KMS-11 (cell line): ENCODE data around the gene KCNJ10.

ENCODE experiments used
- H2AFZ ChIP-seq: fragments of 200-600 bp; sonication (generic); 2 replicates; pipeline ENCODE4 v1.6.1; 2016; ENCODE audit warnings: antibody characterized with exemption, mixed run types, low read depth
- H3K27ac ChIP-seq: fragments of 200-600 bp; sonication (generic); 2 replicates; pipeline ENCODE4 v1.6.1; 2016; ENCODE audit warnings: mild to moderate bottlenecking, mixed run types
- H3K27me3 ChIP-seq: fragments of 200-600 bp; sonication (generic); 2 replicates; pipeline ENCODE4 v1.6.1; 2017; ENCODE audit warnings: mild to moderate bottlenecking, low read depth, mixed run types, moderate library complexity; ENCODE audit not compliant: insufficient read depth
- H3K36me3 ChIP-seq: fragments of 200-600 bp; sonication (generic); 2 replicates; pipeline ENCODE4 v1.6.1; 2017; ENCODE audit warnings: mild to moderate bottlenecking, mixed run types; ENCODE audit not compliant: insufficient read depth
- H3K4me1 ChIP-seq: fragments of 200-600 bp; sonication (generic); 2 replicates; pipeline ENCODE4 v1.6.1; 2016; ENCODE audit warnings: mild to moderate bottlenecking, low read depth, mixed run types; ENCODE audit not compliant: poor library complexity, severe bottlenecking
- H3K4me2 ChIP-seq: fragments of 200-600 bp; sonication (generic); 2 replicates; pipeline ENCODE4 v1.7.0; 2016; ENCODE audit warnings: mild to moderate bottlenecking, mixed run types
- H3K4me3 ChIP-seq: fragments of 200-600 bp; sonication (generic); IDR thresholded peaks from 2 replicates; pipeline ENCODE4 v1.6.1; 2017; ENCODE audit warnings: low read depth, low read length, mixed read lengths; ENCODE audit not compliant: insufficient read depth
- H3K79me2 ChIP-seq: fragments of 200-600 bp; sonication (generic); 2 replicates; pipeline ENCODE4 v1.6.1; 2016; ENCODE audit warnings: low read depth, mixed run types; ENCODE audit not compliant: insufficient read depth
- H3K9ac ChIP-seq: fragments of 200-600 bp; sonication (generic); 2 replicates; pipeline ENCODE4 v1.6.1; 2016; ENCODE audit warnings: mild to moderate bottlenecking, mixed run types
- H4K20me1 ChIP-seq: fragments of 200-600 bp; sonication (generic); 2 replicates; pipeline ENCODE4 v1.6.1; 2016; ENCODE audit warnings: mild to moderate bottlenecking, mixed run types; ENCODE audit not compliant: insufficient read depth
- TF ChIP-seq, protein P1 (sequence below): fragments of 200-600 bp; sonication (generic); conservative IDR thresholded peaks from 2 replicates; pipeline ENCODE4 v1.6.1; 2017; ENCODE audit warnings: low read depth, mild to moderate bottlenecking, antibody characterized with exemption, low read length, moderate library complexity, mixed read lengths

Gene KCNJ10

DNA sequence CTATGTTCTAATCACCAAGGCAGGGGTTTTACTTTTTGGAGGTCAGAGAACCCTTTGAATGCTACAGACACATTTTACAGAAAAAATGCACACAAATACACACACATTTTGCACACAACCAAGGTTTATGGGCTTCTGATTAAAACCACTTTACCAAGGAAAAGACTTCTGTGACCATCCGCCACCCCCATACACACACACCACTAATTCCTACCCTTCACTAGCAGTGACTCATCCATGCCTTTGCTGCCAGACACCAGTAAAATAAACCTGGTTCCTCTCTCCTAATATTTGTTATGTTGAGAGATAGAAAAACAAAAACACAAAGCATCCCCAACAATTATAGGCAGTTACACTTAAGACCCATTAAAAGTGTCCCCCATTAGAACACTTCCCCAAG lies 51.1 kb downstream of the KCNJ10 start:
- no peak overlapping the region for H3K27ac ChIP-seq
- no peaks in the 10 kb centered on the region for H3K27me3 ChIP-seq
- H2AFZ ChIP-seq: no peak overlapping the region
- no peaks in the 10 kb centered on the region for H3K36me3 ChIP-seq
- no peaks in the 10 kb centered on the region for H3K79me2 ChIP-seq
- H4K20me1 ChIP-seq: no peaks in the 10 kb centered on the region
- no peak overlapping the region for H3K9ac ChIP-seq
- no peak overlapping the region for H3K4me3 ChIP-seq
- H3K4me1 ChIP-seq: no peaks in the 10 kb centered on the region
- no peak overlapping the region for H3K4me2 ChIP-seq
- TF ChIP-seq, protein P1, sequence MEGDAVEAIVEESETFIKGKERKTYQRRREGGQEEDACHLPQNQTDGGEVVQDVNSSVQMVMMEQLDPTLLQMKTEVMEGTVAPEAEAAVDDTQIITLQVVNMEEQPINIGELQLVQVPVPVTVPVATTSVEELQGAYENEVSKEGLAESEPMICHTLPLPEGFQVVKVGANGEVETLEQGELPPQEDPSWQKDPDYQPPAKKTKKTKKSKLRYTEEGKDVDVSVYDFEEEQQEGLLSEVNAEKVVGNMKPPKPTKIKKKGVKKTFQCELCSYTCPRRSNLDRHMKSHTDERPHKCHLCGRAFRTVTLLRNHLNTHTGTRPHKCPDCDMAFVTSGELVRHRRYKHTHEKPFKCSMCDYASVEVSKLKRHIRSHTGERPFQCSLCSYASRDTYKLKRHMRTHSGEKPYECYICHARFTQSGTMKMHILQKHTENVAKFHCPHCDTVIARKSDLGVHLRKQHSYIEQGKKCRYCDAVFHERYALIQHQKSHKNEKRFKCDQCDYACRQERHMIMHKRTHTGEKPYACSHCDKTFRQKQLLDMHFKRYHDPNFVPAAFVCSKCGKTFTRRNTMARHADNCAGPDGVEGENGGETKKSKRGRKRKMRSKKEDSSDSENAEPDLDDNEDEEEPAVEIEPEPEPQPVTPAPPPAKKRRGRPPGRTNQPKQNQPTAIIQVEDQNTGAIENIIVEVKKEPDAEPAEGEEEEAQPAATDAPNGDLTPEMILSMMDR: no peak

DNA sequence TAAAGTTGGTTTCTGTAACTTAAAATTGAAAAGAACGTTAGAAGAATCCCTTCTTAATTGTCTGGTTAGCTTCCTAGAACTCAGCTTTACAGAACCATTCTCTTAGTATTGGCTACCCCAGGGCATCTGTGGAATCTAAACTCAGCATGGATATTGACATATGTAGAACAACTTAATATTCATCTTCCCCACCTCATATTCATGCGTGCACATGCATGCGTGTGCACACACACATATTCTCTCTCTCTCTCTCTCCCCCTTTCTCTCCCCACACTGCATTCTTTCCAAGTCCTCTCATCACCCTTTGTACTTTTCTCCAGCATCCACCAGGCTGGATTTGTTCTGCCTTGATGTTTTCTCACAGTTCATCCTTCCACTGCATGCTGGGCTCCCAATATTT lies 51.6 kb downstream of the KCNJ10 start:
- Histone ChIP-seq H2AFZ (no peak overlapping the region), H3K4me1 (no peaks in the 10 kb centered on the region), H3K4me2 (no peak overlapping the region), H3K9ac (no peak overlapping the region), H3K27me3 (no peaks in the 10 kb centered on the region), H3K36me3 (no peaks in the 10 kb centered on the region), H3K4me3 (no peak overlapping the region), H3K79me2 (no peaks in the 10 kb centered on the region), H4K20me1 (no peaks in the 10 kb centered on the region), H3K27ac (no peak overlapping the region)
- TF ChIP-seq, protein P1: no peak

DNA sequence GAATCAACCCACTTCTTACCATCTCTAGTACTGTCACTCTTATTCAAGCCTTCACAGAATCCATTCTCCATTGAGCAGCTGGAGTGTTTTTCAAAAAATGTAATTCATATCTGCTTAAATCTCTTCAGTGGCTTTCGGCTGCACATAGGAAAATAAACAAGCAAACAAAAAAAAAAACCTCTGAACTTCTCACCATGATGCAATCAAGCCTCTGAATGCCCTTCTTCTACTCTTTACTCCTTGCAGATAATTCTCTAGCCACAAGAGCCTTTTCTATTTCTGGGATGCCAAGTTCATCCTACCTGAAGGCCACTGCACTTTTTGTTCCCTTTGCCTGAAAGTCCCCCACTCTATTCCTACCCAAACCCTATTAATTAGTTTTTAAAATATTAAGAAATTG lies 52.4 kb downstream of the KCNJ10 start:
- H4K20me1 ChIP-seq: no peaks in the 10 kb centered on the region
- no peak overlapping the region for H3K9ac ChIP-seq
- no peaks in the 10 kb centered on the region for H3K27me3 ChIP-seq
- no peaks in the 10 kb centered on the region for H3K79me2 ChIP-seq
- TF ChIP-seq, protein P1: no peak
- H3K4me2 ChIP-seq: no peak overlapping the region
- H3K27ac ChIP-seq: no peak overlapping the region
- H2AFZ ChIP-seq: no peak overlapping the region
- no peaks in the 10 kb centered on the region for H3K4me1 ChIP-seq
- H3K36me3 ChIP-seq: no peaks in the 10 kb centered on the region
- H3K4me3 ChIP-seq: no peak overlapping the region

DNA sequence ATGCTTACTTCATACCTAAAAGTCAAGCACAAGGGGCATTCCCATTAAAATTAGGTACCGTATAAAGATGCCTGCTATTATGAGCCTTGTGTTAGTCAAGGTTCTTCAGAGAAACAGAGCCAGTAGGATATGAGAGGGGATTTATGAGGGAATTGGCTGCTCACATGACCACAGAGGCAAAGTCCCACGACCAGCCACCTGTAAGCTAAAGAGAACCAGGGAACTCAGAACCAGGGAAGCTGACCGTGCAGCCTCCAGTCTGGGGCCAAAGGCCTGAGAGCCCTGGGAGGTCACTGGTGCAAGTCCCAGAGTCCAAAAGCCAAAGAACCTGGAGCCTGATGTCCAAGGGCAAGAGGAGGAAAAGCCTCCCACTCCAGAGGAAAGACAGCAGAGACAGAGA lies 58.2 kb downstream of the KCNJ10 start:
- Histone ChIP-seq H3K4me1 (no peaks in the 10 kb centered on the region), H3K9ac (no peak overlapping the region), H2AFZ (no peak overlapping the region), H3K27me3 (no peaks in the 10 kb centered on the region), H3K4me2 (no peak overlapping the region), H3K4me3 (no peak overlapping the region), H4K20me1 (no peaks in the 10 kb centered on the region), H3K27ac (no peak overlapping the region), H3K79me2 (no peaks in the 10 kb centered on the region), H3K36me3 (no peaks in the 10 kb centered on the region)
- TF ChIP-seq, protein P1: no peak

DNA sequence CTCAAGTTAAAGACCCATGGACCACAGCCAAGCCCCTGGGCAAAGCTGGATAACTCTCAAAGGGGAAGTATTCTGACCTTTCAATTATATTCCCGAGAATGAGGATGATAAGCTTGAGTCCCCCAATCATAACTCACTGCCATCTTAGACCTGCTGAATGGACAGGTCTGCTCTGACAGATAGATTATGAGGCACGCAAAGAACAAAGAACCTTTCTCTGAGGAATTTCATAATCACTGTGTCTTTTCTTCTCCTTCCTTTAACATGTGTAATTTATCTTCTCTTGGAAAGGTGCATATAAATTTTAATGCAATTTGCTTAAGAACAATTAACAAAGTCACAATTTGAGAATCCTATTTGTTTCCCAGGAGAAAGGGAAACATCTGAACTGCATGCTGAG lies 60.2 kb downstream of the KCNJ10 start:
- H3K27ac ChIP-seq: no peak overlapping the region
- no peak overlapping the region for H3K4me2 ChIP-seq
- TF ChIP-seq, protein P1: no peak
- no peaks in the 10 kb centered on the region for H3K79me2 ChIP-seq
- no peak overlapping the region for H2AFZ ChIP-seq
- H3K4me3 ChIP-seq: no peak overlapping the region
- H3K27me3 ChIP-seq: no peaks in the 10 kb centered on the region
- H3K36me3 ChIP-seq: no peaks in the 10 kb centered on the region
- no peaks in the 10 kb centered on the region for H3K4me1 ChIP-seq
- H3K9ac ChIP-seq: no peak overlapping the region
- no peaks in the 10 kb centered on the region for H4K20me1 ChIP-seq
